GM18520 (cell line): ENCODE measurements around the gene INHBC.
A peak's percentile ranks its signal among the peaks of the same experiment; 100 is the strongest.
"Not testable (repeated sequence)": the region's sequence is repeated elsewhere in the genome, so short reads cannot be mapped to it uniquely, and the experiment has no call there.

Experiments
- ATAC-seq: cut with Tn5 transposase; IDR thresholded peaks from one replicate; pipeline ENCODE4 v1.9.1; 2021; ENCODE audit not compliant: unreplicated experiment

INHBC gene

DNA sequence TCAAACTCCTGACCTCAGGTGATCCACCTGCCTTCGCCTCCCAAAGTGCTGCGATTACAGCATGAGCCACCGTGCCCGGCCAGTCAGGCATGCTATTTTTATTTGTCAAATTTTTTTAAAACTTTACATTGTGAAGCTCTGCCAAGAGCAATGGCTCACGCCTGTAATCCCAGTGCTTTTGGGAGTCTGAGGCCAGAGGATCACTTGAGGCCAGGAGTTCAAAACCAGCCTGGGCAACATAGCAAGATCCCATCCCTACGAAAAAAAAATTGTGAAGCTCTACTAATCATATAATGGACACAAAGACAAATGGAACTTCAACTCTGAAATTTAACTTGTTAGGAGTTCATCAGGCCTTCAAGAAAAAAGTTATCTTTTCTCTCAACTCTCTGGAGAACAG is 5.6 kb upstream of the INHBC start:
- no peak for ATAC-seq

DNA sequence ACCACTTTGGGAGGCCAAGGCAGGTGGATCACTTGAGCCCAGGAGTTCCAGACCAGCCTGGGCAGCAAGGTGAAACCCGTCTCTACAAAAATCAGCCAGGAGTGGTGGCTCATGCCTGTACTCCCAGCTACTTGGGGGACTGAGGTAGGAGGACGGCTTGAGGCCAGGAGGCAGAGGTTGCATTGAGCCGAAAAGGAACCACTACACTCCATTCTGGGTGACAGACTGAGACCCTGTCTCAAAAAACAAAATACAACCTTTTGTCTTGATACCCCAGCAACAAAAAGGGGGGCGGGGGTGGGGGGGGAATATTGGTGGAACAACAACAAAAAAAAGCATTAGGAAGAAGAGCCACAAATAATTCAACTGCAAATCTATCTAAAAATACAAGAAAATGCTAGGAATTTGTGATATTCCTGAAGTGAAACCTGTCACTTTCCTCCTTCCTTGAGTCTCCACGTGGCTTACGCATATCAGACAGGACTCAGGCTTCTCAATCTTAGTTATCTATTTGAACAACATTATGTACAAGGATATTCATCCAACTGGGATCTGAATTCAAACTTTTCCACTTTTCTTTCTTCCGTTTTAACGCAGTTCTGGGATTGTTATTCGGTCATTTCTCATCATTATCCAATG is 5.0 kb upstream of the INHBC start:
- no peak for ATAC-seq

DNA sequence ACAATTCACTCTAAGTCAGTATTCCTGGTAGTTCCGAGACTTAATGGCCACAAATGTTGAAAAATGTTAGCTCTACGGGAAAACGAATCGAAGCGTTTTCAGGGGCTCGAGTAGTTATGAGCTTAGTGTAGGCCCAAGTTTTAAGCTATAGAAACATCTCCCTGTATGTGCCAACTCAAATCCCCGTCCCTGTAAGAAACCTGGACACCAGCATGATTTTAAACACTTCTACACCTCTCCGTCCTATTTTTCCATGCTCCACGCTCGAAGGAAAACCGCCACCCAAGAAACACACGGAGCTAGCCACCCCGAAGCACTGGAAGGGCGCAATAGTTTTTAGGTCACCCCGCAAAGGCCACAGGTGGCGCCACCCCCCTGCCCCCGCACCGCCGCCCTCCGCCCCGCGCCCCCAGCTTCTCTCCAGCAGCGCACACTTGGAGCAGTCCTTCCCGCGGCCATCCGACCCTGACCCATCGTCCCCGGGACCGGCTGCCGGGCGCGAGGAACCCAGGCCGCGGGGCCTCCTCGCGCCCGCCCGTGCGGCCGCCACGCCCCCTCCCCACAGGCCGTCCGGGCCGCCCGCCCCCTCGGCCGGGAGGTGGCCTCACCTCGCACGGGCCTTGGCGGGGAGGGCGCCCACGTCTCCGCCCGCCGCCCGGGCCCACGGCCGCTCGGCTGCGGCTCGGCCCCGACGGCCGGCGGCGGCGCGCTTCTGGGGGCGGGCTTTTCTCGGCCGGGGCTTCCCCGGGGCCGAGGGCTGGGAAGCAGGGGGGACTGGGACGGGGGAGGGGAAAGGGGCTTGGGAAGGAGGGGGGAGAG is 4.3 kb upstream of the INHBC start:
- ATAC-seq: peak; percentile 33

DNA sequence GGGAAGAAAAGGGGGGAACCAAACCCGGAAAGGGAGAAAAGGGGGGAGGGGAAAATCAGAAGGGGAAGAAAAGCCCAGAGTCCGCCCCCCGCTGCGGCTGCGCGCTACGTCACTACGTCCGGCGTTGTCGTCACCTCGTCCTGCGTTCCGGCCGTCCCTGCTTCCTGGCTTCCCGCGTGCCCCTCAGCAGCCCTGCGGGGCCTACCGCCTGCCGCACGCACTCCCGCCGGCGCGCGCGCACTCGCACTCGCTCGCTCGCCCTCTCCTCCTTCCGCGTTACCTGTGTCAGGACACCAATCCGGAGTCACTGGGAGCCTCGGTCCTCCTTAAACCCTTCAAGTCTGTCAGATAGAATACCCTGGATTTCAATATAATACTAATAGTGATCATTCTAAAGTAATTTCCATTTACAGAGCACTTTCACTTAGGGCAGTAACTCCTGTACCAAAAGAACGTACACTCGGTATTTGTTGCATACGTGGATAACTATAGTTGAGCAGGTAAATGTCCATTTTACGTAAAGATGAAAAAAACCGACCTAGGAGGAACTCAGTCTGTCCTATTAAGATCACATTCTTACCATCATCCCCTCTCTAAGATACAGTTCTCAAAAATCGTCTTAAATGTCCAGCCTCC is 3.5 kb upstream of the INHBC start, which contains the start of gene R3HDM2:
TSS of gene R3HDM2 (minus strand) at position 113 of the 636 bp plus-strand sequence. CDS start 120,615 bp downstream, outside the sequence.
- peak; percentile 92 for ATAC-seq

DNA sequence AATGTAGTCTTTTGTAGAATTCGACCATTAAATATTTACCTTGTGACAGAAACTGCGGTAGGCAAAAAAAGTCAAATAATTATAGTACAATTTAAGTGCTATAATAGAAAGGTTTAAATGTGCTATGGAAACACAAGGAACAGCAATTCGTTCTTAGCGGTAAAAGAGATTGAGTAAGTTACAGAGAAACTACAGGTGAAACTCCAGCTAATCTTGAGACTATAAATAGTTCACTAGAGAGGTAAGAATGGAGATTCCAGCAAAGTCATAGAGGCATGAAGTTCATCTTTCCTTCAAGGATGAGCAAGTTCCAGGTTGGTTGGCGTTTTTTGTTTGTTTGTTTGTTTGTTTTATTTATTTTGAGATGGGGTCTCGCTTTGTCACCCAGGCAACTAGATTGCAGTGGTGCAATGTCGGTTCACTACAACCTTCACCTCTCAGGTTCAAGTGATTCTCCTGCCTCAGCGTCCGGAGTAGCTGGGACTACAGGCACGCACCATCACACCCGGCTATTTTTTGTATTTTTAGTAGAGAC is 2.9 kb upstream of the INHBC start:
- no peak for ATAC-seq

DNA sequence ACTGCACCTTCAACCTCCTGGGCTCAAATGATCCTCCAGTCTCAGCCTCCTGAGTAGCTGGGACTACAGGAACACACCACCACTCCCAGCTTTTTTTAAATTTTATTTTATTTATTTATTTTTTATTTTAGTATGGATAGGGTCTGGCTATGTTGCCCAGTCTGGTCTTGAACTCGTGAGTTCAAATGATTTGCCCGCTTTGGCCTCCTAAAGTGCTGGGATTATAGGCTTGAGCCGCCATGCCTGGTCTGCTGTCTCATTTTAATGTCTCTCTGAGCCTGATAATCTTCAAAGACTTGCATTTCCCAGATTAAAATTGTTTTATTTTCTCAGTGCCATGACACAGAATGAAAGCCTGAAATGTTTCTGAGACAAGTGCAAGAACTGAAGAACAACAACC is 1.2 kb upstream of the INHBC start:
- ATAC-seq: no peak

DNA sequence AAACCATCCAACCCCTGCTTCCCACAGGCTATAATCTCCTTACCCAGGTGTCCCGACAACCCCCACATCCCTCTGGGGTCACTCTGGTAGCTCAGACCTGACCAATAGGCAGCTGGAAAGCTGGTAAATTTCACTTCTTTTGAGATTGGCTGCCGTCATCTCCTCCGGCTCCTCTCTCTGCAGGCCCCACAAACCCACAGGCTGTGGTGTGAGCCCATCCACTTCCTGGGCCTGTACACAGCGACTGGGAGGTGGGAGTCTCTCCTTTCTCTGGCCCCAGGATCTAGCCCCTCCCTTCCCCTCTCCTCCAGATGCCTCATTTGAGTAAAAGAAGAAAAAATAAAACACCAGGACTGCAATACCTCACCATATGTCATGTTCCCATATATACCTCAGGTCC is 709 bp downstream of the INHBC start:
- ATAC-seq: no peak

DNA sequence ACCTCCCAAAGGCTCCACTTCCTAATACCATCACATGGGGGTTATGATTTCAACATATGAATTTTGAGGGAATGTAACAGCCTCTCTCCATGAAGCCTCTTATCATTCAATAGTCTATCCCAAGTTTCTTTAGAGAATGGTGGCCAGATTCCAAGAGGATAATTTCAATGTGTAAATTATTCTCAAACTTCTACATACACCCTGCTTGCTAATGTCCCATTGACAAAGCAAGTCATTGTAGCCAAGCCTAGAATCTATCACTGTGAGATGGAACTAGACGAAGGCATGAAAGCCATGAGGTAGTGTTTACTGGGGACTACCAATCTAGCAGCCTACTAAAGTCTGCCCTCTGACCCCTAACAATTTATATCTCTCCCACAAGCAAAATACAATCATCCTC is 3.8 kb downstream of the INHBC start:
- no peak for ATAC-seq

DNA sequence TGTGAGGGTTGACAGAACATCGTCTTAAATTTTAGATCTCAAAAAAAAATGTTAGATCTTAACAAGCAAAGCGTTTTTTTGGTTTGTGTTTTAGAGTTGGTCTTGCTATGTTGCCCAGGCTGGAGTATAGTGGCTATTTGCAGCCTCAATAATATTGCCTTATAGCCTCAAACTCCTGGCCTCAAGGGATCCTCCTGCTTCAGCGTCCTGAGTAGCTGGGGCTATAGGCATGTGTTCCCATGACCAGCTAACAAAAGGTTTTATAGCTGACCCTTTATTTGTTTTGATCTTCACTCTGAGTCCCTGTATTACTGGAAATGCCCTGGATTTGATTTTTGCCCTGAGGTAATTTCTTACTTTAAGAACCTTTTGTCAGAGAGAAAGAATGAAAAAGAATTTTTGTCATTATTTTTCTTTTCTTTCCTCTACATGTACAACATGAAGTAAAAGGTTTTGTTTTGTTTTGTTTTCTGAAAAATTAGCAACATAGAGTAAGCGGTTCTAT is 5.2 kb downstream of the INHBC start:
- no peak for ATAC-seq

DNA sequence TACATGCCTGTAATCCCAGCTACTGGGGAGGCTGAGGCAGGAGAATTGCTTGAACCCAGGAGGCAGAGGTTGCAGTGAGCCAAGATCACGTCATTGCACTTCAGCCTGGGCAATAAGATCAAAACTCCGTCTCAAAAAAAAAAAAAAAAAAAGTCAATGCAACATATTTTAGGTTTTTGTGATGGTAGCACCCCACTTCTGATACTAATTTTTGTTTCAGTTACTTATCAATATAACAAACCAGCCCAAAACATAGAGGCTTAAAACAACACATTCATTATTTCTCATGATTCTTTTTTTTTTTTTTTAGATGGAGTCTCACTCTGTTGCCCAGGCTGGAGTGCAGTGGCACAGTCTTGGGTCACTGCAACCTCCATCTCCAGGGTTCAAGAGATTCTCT is 6.8 kb downstream of the INHBC start:
- not testable (repeated sequence) for ATAC-seq

DNA sequence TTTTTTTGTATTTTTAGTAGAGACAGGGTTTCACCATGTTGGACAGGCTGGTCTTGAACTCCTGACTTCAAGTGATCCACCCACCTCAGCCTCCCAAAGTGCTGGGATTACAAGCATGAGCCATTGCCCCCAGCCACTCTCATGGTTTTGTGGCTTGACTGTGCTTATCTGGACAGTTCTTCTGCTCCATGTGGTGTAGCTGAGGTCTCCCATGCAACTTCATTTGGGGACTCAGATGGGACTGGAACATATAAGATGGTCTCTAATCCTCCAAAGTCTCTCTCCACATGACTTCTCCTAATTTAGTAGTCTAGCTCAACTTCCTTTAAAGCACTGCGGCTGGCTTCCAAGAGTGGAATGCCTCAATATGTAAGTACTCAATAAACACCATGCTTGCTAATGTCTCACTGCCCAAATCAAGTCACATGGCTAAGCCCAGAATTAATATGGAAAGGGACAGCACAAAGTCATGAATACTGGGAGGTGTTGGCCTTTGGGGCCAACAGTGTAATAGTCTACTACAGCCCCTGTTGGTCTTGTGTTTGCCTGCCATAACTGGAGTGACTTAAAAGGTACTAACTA is 7.4 kb downstream of the INHBC start:
- no peak for ATAC-seq

DNA sequence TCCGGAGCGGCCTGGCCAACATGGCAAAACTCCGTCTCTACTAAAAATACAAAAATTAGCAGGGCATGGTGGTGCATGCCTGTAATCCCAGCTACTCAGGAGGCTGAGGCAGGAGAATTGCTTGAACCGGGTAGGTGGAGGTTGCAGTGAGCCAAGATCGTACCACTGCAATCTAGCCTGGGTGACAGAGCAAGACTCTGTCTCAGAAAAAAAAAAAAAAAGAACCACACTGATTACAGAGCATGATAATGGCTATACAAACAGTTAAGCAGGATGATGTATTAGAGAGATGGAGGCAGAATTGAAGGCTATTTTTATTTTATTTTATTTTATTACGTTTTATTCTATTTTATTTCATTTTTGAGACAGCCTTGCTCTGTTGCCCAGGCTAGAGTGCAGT is 9.8 kb downstream of the INHBC start:
- ATAC-seq: not testable (repeated sequence)

DNA sequence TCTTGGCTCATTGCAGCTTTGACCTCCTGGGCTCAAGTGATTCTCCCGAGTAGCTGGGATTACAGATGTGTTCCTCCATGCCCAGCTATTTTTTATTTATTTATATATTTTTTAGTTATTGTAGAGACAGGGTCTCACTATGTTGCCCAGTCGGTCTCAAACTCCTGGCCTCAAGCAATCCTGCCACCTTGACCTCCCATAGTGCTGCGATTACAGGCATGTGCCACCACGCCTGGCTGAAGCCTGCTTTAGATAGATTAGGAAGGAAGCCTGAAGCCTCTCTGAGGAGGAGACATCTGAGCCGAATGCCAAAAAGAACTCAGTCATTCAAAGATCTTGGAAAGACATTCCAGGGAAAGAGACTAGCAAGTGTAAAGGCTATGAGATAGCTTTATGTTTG is 10.2 kb downstream of the INHBC start:
- ATAC-seq: no peak

DNA sequence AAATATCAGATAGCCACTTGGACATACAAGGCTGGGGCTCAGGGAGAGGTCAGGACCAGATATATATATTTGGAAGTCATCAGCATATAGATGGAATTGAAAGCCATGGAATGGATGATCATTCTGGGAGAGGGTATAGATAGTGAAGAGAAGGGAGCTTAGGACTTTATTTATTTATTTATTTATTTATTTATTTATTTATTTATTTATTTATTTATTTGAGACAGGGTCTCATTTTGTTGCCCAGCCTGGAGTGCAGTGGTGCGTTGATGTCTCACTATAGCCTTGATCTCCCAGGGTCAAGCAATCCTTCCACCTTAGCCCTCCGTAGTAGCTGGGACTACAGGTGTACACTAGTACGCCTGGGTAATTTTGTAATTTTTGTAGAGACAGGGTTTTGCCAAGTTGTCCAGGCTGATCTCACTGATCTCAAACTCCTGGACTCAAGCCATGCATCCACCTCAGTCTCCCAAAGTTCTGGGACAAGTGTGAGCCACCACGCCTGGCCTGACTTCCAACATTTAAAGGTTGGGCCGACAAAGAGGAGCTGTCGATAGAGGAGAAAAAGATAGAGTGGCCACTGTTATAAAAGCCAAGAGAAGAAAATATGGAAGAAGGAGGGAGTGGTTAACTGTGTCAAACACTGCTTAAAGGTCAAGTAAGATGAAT is 11.8 kb downstream of the INHBC start:
- no peak for ATAC-seq

DNA sequence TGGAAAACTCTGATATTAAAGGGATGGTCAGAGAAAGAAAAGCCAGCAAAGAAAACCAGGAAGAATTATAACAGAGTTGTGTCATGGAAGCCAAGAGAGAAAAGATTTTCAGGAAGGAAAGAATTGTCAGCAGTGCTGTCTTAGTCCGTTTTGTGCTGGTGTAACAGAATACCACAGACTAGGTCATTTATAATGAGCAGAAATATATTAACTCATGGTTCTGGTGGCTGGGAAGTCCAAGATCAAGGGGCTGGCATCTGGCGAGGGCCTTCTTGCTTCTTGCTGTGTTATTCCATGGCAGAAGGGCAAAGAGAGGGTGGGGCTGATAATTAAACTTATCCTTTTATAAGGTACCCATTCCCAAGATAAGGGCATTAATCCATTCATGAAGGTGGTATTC is 14.1 kb downstream of the INHBC start:
- no peak for ATAC-seq

DNA sequence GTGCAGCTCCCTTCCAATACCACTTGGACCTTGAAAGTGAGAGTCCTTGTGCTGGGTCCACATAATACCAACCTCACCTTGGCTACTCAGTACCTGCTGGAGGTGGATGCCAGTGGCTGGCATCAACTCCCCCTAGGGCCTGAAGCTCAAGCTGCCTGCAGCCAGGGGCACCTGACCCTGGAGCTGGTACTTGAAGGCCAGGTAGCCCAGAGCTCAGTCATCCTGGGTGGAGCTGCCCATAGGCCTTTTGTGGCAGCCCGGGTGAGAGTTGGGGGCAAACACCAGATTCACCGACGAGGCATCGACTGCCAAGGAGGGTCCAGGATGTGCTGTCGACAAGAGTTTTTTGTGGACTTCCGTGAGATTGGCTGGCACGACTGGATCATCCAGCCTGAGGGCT is 14.8 kb downstream of the INHBC start:
- no peak for ATAC-seq

DNA sequence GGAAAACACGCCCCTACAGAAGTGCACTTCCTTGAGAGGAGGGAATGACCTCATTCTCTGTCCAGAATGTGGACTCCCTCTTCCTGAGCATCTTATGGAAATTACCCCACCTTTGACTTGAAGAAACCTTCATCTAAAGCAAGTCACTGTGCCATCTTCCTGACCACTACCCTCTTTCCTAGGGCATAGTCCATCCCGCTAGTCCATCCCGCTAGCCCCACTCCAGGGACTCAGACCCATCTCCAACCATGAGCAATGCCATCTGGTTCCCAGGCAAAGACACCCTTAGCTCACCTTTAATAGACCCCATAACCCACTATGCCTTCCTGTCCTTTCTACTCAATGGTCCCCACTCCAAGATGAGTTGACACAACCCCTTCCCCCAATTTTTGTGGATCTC is 15.5 kb downstream of the INHBC start:
- no peak for ATAC-seq

DNA sequence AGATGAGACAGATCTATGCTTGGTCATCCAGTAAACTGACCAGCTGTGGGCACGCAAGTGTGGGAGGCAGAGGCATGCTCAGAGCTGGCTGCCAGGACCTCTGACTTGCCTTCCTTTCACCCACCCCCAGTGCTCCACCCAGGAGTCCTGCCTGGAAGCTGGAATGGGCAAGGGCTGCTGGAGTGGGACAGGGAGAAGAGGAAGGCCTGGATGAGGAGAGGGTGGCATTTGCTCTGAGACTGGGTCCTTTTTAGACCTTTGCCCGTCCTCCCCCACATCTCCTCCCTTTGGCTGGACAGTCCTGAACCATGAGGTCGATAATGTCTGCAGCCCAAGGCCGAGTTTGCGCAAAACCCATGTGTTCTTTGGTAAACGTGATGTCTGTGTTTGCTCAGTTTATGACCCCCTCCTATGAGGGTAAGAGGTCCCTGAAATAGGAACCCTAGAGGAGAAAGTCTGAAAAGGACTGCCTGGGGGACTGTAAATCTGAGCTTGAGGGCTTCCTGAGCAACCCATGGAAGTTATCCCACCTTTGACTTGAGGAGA is 16.7 kb downstream of the INHBC start:
- no peak for ATAC-seq

DNA sequence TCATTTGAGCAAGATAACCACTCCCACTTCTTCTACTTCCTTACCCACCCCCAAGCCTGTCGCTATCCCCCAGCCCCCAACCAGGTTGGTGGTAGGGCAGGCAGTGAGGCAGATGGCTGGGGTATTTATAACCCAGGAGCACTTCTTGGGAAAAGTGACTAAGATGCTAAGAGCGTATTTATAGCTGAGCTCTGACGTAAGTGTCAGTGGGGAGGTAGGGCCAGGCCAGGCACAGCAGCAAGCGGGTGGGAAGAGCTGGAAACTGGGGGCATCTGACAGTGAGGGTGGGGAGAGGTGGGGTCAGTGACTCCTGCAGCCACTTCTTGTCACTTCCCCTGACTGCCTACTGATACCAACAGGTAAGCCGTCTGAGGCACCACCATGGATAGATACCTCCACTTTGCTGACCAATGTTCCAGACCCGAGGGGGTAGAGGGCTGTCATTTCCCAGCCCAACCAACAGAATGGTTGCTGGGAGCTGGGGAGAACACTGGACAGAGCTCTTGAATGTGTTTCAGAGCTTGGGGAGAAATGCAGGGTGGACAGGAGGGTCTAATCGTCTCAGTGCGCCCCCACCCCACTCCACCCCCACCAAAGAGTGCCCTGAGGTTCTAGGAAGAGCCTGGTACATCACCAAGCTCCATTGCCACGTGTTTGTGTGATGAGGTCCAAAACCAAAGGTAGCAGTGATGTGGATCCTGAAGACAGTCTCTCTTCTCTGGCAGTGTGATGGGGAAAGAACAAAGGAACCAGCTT is 17.8 kb downstream of the INHBC start:
- ATAC-seq: no peak
